CD4-positive, alpha-beta T cell treated with Interleukin-21 for 1 hour (primary cell): Measurements from ENCODE around the gene VPS13C.

Source experiments
- DNase-seq: peaks from one replicate; pipeline ENCODE4 v3.0.0-alpha.2; 2020

The VPS13C gene

DNA sequence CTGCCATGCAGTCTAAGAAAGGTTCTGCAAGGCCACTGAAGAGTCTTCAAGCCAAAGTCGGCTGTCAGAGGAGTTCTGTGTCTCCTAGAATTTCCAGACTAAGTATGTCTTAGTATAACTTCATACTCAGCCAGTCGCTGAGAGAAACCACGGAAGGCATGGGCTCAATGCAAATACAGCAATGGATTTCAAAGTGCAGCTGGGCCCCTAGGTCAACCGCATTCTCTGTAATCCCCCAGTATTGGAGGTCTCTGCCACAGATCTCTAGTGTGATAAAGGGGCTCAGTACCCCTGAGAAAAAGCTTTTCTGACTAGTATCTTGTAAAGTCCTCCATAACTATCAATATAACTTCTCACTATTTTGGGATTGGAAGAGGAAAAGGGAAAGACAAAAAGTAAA lies 208.3 kb downstream of the VPS13C start:
- no peak for DNase-seq

DNA sequence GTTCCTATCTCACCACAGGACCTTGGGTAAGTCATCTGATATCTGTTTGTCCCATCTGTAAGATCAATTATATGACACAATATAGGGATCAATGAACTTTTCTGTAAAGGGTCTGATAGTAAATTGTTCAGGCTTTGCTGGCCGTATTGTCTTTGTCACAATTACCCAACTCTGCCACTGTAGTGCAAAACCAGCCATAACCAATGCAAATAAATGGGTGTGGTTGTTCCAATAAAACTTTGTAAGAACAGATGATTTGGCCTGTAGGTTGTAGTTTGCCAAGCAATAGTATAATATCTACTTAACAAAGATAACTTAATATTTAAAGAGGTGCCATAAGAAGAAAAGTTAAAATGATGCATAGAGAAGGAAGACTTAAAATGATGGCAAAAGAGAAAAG lies 210.8 kb downstream of the VPS13C start:
- no peak for DNase-seq

DNA sequence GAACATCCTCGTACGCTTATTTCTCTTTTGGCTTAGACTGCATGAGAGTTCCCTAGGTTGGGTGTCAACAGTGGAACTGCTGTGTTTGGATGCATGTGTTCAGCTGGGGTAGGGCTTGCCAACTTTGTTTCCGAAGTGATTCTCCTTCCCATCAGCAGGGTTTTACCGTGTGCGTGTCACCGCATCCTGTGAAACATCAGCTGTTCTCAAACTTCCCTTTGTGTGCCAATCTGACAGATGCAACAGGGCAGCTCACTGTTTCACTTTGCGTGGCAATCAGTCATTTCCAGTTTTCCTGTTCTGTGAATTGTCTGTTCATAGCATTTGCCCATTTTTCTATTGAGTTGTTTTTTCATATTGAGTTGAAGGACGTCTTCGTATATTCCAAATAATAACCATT lies 218.8 kb downstream of the VPS13C start:
- DNase-seq = no peak

DNA sequence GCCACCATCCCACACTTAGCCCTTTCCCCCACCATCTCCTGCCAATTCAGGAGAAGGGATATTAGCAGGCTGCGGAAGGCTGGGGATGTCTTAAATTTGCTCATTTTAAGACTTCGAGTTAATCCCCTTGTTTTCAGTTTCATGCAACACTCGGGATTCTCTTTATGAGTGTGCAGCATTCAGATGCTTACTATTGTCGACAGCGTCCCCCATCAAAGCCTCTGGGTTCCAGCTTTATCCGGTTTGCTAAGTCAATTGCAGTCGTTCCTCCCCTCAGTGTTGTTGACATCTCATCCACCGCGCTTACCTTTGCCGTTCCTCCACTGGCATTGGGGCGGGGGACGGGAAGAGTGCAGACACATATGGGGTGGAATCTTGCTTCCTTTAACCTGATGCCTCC lies 220.2 kb downstream of the VPS13C start:
- DNase-seq = no peak

DNA sequence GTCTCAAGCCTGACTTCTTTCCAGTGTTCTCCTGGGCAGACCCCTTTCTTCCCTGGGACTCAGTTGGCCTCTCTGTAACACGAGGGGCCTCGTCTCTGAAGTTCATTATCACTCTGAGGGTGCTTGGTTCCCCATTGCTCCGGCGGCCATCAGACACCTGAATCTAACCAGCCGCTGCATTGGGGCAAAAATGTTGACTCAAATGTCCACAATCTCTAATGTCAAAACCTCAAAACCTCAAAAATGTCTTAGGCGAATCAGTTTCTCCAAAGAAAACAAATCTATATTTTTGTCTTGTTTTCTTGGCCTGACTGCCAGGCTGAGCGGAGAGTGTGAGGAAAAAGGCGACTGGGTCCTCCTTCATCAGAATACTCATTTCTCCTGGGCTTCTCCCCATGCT lies 220.7 kb downstream of the VPS13C start:
- no peak for DNase-seq

DNA sequence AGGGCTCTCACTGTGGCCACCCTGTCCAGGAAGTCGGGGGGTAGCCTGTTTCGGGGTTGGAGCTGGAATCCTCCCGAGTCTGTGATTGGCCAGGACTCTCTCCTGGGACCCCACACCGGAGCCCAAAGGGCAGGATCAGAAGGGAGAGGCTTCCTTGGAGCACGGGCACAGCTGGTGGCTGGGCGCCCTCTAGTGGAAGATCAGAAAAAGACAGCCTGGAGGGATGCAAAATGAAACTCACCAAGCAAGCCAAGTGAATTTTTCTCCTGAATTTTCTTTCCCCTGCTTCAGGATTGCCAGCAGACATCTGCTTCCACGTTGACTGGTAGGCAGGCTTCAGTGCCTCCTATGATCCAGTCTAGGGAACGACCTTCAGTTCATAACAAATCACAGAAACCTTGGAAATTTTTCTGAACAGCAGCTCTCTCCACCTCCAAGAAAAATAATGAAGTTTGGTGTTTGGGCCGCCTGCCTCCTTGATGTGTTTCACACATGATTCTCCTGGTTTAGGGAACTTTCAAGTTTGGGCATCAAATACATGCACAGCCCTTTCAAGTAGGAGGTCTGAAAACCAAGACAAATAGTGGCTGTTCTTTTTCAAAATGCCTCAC lies 224.6 kb downstream of the VPS13C start:
- DNase-seq = peak; percentile 57

DNA sequence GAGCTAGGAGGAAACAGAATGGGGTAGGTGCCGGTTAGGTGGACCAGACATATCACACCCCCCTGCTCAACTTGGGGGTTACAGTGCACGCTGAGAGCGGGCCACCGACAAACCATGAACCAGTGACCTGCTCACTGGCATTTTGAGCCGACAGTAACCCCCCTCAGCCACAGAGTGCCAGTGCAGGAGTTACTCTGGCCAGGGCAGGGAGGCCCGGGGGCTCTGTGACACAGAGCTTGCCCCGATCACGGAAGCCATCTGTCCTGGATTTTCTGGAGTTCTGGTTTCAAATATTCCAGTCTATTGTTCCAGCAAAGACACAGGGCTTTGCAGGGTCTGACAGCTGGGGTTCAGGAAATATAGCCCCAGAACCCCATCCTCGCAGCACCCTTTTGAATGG lies 225.2 kb downstream of the VPS13C start:
- DNase-seq = no peak

DNA sequence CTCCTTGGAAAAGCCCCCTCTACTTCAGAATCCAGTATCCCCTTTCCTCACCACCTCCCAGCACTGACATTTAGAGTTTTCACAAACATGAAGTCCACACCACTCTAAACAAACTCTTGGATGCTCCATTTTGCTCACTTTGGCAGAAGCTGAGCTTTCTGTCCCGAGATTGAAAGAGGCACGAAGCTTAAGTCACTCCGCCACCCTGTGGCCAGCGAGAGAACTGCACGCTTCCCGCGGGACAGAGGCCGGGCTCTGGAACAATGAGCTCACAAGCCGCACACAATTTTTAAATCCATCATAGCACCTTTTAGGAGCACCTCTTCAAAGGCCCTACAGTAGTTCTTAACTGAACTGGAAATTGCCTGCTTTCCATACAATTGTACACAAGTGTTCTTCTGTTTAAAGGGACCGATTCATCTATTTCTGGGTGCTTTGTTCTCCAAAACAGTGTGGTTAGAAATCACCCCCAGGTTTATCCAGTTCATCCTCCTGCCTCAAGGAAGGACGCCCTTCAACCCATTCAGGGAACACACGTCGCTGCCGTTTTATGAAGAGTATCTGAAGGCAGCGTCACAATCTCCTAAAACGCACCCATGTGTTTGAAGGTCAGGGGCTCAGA lies 226.1 kb downstream of the VPS13C start:
- peak; percentile 67 for DNase-seq

DNA sequence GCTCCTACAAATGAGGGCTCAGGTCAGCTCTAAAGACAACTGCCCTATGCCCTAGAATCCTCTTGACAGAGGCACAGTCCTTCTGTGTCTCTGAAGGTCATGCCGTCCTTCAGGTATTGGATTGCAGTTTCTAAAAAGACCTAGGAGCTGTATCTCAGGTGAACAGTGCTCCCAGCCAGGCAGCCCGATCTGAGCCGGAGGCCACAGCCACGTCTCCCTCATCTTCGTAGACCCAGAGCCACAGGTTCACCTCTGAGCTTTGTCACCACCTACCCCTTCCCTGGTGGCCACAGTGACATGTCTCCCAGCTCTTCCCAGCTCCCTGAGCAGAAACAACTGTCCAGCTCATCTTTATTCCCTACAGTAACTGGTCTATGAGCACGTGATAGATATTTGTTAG lies 228.0 kb downstream of the VPS13C start:
- DNase-seq = no peak

DNA sequence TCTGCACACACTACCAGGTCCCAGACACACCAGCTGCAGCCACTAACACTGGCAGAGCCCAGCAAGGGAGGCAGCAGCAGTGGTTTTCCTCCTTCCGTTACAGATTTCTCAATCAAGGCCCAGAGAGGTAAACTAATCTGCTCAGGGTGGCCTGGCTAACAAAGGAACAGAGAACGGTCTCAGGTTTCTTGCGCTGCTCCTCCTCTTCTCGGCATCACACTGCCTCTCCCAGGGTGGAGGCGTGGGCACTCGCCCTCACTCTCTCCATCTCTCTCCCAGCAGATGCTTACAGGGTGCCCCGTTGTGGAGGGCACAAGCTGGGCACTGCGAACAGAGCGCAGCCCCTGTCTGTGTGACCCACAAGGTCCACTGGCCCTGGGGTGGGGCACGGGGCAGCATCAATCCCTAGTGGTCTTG lies 228.7 kb downstream of the VPS13C start:
- no peak for DNase-seq

DNA sequence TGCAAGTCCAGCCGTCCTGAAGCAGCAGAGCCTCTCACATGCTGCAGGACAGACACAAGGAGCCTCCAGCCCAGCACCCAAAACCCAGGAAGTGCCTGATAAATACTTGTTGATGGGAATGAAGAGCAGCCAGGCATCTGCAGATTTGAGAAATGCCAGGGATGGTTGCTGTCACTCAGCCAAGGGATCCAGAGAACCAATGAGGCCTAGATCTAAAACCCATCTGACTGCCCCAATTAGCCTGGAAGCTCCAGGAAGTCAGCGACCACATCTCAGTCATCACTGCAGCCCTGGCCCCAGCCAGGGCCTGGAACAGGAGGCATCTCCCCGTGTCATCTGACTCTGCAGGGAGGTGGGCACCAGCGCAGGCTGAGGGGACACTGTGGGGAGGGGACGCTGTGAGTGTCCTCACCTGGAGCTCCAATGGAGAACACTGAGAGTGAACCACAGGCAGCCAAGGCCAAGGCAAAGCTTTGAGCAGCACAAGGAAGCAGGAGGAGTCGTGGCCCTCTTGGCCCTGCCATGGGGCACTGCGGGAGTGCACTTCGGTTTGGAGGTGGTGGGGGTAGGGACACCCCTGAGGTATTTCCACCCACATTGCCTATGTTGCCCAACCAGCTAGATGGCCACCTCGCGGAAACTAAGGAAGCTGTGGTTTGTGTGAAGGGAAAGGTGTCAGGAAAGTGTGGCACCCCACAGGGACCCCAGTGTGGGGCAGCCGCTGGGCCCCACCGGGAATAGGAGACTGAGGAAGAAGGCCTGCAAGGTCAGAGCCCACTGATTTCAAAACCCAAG lies 229.5 kb downstream of the VPS13C start:
- no peak for DNase-seq

DNA sequence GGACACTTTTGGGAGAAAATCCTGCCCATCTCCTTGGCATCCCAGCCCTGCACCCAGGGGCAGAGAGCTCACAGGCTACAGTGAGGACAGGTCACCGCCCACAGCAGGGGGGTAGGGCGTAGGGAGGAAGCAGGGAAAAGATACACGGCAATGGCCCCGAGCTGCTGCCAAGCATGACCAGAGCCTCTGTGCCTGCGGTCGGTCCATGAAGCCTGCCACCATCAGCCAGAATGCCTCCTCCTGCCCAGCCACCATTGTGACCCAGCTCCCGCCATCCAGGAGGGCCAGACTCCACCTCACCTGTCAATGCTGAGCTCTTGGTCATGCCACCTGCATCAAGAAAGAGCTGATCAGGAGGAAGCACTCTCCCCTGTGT lies 230.7 kb downstream of the VPS13C start:
- DNase-seq = no peak

DNA sequence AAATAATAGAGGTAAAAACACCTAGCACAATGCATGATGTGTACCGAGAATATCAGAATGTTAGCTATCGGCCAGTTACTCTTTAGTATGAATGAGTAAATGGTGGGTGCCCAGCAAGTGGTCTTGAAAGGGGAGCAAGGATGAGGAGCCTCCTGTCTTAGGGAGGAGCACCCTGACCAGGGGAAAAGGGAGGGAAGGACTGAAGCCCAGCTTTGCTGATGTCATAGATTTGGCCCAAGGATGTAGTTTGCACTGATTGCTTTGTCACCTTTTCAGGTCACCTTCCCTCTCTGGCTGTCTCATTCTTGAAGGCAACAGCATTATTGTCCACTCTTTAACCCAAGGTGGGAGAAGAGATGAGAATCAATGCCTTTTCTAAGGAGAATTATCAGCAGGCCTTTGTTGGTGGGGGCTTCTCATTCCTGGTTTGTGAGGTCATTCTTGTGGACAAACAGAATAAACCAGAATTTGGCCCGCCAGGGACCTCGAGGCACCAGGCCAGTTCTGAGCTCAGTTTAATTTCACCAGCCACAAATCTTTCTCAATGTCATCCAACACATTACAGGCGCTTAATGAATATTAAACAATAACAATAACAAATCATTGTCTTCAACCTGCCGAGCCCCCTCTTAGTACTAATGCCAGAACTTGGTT lies 231.3 kb downstream of the VPS13C start:
- no peak for DNase-seq

DNA sequence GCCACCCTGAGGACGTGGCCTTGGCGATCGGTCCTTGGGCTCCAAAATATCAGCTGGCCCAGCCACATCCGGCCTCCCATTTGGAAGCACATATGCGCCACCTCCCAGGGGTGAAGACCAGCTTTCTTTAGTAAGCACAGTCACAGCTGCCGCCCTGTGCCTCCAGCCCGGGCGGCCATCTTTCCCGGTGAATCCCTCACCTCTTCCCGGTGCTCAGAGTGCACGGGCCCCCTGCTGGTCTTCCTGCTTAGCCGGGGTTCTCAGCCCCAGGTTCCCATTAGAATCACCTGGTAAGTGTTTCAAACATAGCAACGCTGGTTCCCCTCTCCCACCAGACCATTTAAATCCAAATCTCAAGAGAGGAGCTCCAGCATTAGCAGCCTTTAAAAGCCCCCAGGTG lies 232.2 kb downstream of the VPS13C start:
- no peak for DNase-seq

DNA sequence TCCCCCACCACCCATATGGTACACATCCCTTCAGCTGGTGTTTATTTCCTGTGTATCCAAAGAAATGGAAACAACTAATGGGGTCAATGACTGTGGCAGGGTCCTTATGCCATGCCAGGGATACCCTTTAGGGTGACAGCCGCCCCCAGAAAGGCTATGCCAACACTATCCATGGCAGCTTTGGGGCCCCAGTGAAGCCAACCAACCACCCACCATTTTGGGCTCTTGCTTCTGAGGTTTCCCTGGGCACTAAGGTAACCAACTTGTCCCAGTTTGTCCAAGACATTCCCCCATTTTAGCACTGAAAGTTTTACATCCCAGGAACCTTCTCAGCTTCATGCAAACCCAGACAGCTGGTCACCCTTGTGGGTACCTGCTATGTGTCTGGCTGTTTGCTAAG lies 233.1 kb downstream of the VPS13C start:
- DNase-seq = no peak

DNA sequence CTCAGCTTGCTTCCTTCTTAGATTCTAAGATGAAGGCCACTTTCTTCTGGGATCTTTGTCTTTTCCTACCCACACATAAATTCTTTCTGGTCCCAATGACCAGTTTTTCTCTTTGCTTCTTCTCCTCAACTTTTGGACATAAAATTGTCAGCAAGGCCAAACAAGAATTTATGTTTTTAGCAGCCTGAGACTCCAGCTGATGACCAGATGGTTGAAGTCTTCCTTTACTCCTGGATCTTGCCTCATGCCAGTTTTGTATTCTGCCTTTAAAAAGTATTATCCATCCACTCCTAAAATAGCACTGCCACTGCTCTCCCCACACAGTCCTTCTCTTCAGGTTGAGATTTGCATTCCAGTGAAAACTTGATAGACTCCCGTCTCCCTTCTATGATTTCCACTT lies 236.0 kb downstream of the VPS13C start:
- no peak for DNase-seq

DNA sequence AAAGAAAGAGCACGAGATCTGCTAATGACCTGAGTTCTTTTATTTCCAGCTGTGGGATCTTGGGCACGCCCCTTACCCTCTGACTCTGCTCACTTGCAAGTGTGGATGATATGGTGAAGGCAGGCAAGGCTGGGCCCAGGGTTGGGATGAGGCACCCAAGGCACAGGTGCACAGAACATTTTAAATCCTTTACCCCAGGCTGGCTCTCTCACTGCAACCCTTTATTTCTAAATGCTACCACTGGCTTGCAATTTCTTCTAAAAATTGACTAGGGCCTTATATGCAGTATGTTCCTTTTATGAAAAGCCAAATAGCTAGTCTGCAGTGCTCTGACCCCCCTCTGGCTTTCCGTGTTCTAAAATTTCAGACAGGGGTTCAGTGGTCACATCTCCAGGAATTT lies 237.7 kb downstream of the VPS13C start:
- DNase-seq = no peak

DNA sequence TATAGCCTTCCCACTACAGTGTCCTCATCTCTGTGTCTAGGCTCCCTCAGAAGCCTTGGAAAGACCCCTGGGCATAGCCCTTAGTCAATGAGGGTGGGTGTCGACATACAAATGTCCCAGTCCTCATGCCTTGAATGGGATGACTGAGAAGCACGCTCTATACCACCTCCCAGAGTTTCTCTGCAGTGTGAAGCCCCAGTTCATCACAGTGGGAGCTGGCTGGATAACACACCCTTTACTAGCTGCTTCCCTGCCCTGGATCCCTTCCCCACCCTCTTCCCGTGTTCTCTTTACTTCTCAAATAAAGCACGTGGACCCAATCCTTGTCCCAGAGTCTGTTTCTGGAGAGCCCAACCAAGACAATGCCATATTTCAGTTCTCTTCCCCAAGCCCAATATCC lies 239.3 kb downstream of the VPS13C start:
- DNase-seq = no peak

DNA sequence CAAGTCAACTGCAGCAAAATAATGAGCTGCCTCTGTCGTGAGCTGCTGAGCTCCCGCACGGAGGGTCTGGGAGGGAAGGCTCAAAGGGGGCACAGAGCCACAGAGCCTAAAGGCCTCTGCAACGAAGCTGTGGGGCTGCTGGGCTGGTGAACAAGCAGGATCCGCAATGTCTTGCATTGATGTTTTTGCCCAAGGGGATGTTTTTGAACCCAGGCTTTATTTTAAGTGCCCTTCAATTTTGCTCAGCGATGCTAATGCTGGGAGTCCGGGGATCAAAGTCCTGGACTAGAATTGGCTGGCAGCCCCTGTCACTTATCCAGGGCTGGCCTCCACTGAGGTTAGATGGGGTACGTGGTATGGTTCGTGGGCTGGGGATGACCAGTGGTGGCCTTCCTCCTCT lies 240.0 kb downstream of the VPS13C start:
- DNase-seq = no peak

DNA sequence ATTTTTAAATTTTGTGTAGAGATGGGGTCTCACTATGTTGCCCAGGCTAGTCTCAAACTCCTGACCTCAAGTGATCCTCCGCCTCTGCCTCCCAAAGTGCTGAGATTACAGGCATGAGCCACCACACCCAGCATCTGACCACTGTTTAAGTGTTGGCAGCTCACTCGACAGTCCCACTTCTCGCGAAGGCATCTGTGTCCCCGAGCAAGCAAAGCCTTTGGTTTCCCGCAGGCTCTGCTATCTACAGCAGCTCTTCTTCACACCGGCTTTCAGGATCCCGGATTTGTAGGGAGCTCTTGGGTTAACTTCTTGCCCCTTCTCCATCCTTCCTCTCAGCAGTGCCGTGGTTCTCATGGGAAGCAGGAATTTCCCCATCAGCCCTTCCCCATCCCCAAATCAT lies 240.9 kb downstream of the VPS13C start:
- DNase-seq = no peak

DNA sequence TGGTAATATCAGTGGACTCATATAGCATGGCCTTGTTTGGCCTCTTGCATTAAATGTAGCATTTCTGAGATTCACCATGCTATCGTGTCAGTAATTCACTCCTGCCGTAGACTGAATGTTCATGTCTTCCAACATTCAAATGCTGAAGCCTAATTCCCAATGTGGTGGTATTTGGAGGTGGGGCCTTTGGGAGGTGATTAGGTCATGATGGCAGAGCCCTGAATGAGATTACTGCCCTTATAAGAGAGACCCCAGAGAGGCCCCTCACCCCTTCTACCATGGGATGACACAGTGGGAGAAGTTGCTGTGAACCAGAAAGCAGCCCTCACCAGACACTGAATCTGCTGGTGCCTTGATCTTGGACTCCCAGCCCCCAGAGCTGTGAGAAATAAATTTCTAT lies 241.4 kb downstream of the VPS13C start:
- no peak for DNase-seq

DNA sequence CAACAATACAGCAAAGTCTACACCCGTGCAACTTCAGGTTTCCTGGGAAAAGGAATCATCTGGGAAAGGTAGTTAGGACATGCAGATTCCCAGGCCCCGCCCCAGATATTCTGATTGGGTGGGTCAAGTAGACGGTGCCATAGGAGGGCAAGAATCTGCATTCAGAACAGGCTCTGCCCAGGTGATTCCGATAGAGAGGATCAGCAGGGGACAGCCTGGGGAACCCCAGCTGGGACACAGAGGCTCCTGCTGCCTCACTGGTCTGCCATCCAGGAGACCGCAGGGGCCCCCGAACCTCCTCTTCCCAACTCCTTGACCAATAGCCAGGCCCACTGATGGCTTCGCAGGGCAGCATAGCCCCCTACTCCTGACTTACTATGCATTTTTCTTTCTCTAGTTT lies 243.4 kb downstream of the VPS13C start:
- no peak for DNase-seq

DNA sequence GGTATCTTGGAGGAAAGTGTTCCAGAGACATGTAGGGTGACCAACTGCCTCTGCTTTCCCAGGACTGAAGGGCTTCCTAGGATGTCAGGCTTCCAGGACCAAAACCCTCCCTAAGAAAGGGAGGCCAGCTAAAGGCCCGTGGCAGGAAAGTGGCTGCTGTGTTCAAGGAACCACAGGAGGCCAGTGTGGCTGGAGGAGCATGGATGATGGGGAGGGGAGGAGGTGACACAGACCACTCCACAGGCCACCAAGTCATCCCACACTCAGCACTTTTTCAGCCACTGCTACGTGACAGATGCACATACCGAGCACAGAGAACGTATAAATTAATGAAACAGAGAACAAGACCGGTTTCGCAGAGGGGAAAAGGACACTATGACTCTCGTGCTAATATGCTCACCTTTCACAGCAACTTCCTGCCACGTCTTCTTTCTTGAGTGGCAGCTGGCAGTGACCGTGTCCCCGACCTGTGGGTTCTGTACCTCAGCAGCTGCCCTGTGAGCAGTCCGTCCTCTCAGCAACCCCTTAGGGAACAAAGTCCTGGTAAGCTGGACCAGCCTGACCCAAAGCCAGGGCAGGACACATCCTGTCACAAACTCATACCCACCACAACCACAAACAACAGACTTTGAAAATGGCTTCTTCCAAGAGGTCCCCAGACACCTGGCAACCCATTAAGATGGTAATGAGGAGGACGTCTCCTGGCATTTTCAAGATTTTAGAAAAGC lies 244.7 kb downstream of the VPS13C start:
- DNase-seq = no peak
